GM12878 (cell line): ENCODE results near the gene CCT6B. TPM values are rescaled to one million over a fixed set of nuclear protein-coding genes. Genes with fewer than 3 reads are reported as not detected.

Experiments
- ATAC-seq: fragments of 200-7000 bp; cut with Tn5 transposase; 3 replicates; pipeline ENCODE4 v1.9.1; 2020; ENCODE audit warnings: mild to moderate bottlenecking, moderate library complexity
- BruUV-seq: library from RNA; stranded (reverse); fragments of 400-500 nt; replicated peaks from 2 replicates; lab custom pipeline; 2021; lab: Mats Ljungman, UMichigan
- CTCF ChIA-PET: fragments of 300-600 bp; sonication (Branson Sonifier 250); formaldehyde crosslinking; extraction: SDS; loops from one replicate; lab custom pipeline; 2021; ENCODE audit warnings: inconsistent platforms; lab: Yijun Ruan, JAX
- POLR2A ChIA-PET: fragments of 350-600 bp; formaldehyde crosslinking; extraction: SDS; loops from one replicate; lab custom pipeline; 2021; ENCODE audit warnings: inconsistent platforms; lab: Charles Lee
- RAD21 ChIA-PET: fragments of 300-600 bp; sonication (Branson Sonifier 250); formaldehyde crosslinking; loops from one replicate; lab custom pipeline; 2023; ENCODE audit warnings: antibody characterized with exemption; ENCODE audit not compliant: unreplicated experiment; lab: Charles Lee
- SMC1A ChIA-PET: fragments of 300-600 bp; sonication (Branson Sonifier 250); formaldehyde crosslinking; loops from one replicate; lab custom pipeline; 2023; ENCODE audit not compliant: unreplicated experiment, uncharacterized antibody; lab: Charles Lee
- DNase-seq: peaks from one replicate; pipeline ENCODE4 v3.0.0-alpha.2; 2011; ENCODE audit warnings: low read depth, low spot score
- FAIRE-seq: peaks from 3 replicates; lab custom pipeline; 2011; peaks lifted over from hg19 to GRCh38; lab: Jason Lieb, UNC
- H2AFZ ChIP-seq: 2 replicates; pipeline ENCODE4 v1.6.0; 2011; ENCODE audit warnings: low read depth, low read length, control low read depth; ENCODE audit not compliant: control insufficient read depth
- H3K27ac ChIP-seq: 2 replicates; pipeline ENCODE4 v1.5.1; 2011; ENCODE audit warnings: control low read depth; ENCODE audit not compliant: control insufficient read depth, insufficient read depth
- H3K27me3 ChIP-seq, 2 experiments: replicated peaks in 1 of 2; 2 replicates each; pipeline versions ENCODE4 v1.6.0 to v1.6.1; 2011; ENCODE audit warnings: low read length in 1 of 2; ENCODE audit not compliant: control insufficient read depth in 2 of 2, insufficient read depth in 2 of 2
- H3K36me3 ChIP-seq, 2 experiments: 2 replicates each; pipeline ENCODE4 v1.5.1; 2011; ENCODE audit warnings: low read length in 1 of 2; ENCODE audit not compliant: control insufficient read depth in 2 of 2, insufficient read depth in 2 of 2
- H3K4me1 ChIP-seq: 2 replicates; pipeline ENCODE4 v1.6.1; 2011; ENCODE audit warnings: mild to moderate bottlenecking, low read length, moderate library complexity, mixed read lengths; ENCODE audit not compliant: control insufficient read depth, insufficient read depth
- H3K4me2 ChIP-seq: 2 replicates; pipeline ENCODE4 v1.6.0; 2011; ENCODE audit warnings: control low read depth; ENCODE audit not compliant: control insufficient read depth, insufficient read depth
- H3K4me3 ChIP-seq: fragments of 200-600 bp; sonication (generic); 2 replicates; pipeline ENCODE4 v1.5.1; 2016
- H3K79me2 ChIP-seq: 2 replicates; pipeline ENCODE4 v1.6.0; 2011; ENCODE audit warnings: low read length; ENCODE audit not compliant: control insufficient read depth, insufficient read depth
- H3K9ac ChIP-seq: 2 replicates; pipeline ENCODE4 v1.8.0; 2011; ENCODE audit warnings: low read length, control low read depth, mixed read lengths; ENCODE audit not compliant: control insufficient read depth, insufficient read depth
- H3K9me3 ChIP-seq: replicated peaks from 3 replicates; pipeline ENCODE4 v1.5.1; 2011; ENCODE audit warnings: mild to moderate bottlenecking, low read length; ENCODE audit not compliant: control insufficient read depth, insufficient read depth
- H4K20me1 ChIP-seq: 2 replicates; pipeline ENCODE4 v1.6.0; 2011; ENCODE audit not compliant: control insufficient read depth, insufficient read depth
- BMI1 ChIP-seq: fragments of 450-650 bp; IDR thresholded peaks from 2 replicates; pipeline ENCODE4 v1.6.1; 2016; ENCODE audit warnings: mild to moderate bottlenecking, moderate library complexity, borderline replicate concordance
- CHD2 ChIP-seq: IDR thresholded peaks from 2 replicates; pipeline ENCODE4 v1.6.1; 2011; ENCODE audit warnings: low read depth, low read length, improper control_type of control experiment, borderline replicate concordance
- EED ChIP-seq: sonication (generic); IDR thresholded peaks from 2 replicates; pipeline ENCODE4 v1.6.1; 2016; ENCODE audit warnings: antibody characterized with exemption, low read depth
- HDGF ChIP-seq: fragments of 450-650 bp; IDR thresholded peaks from 2 replicates; pipeline ENCODE4 v1.6.1; 2016; ENCODE audit warnings: antibody characterized with exemption
- KDM1A ChIP-seq: fragments of 200-600 bp; sonication (generic); IDR thresholded peaks from 2 replicates; pipeline ENCODE4 v1.6.1; 2016; ENCODE audit warnings: borderline replicate concordance
- KLF5 ChIP-seq: fragments of 450-650 bp; IDR thresholded peaks from 2 replicates; pipeline ENCODE4 v1.6.1; 2014; ENCODE audit warnings: mild to moderate bottlenecking; ENCODE audit not compliant: partially characterized antibody
- MTA2 ChIP-seq: fragments of 450-650 bp; IDR thresholded peaks from 2 replicates; pipeline ENCODE4 v1.6.1; 2016; ENCODE audit warnings: low read depth, mild to moderate bottlenecking, moderate library complexity
- MTA3 ChIP-seq: IDR thresholded peaks from 2 replicates; pipeline ENCODE4 v1.6.1; 2012; ENCODE audit warnings: low read length, inconsistent platforms, borderline replicate concordance
- PAX5 ChIP-seq: IDR thresholded peaks from 2 replicates; pipeline ENCODE4 v1.6.1; 2011; ENCODE audit warnings: low read depth, low read length, borderline replicate concordance
- STAT1 ChIP-seq: fragments of 450-650 bp; conservative IDR thresholded peaks from 2 replicates; pipeline ENCODE4 v1.6.1; 2014; ENCODE audit warnings: antibody characterized with exemption, mild to moderate bottlenecking
- SUZ12 ChIP-seq: fragments of 200-600 bp; sonication (generic); IDR thresholded peaks from one replicate; pipeline ENCODE4 v1.6.1; 2018; ENCODE audit warnings: antibody characterized with exemption, mild to moderate bottlenecking; ENCODE audit not compliant: unreplicated experiment
- ZNF207 ChIP-seq: fragments of 450-650 bp; IDR thresholded peaks from 2 replicates; pipeline ENCODE4 v1.6.1; 2014; ENCODE audit warnings: antibody characterized with exemption, mild to moderate bottlenecking, borderline replicate concordance
- WGBS: methylation state at CpG from one replicate; pipeline ENCODE4 v1.1.6; 2016; ENCODE audit warnings: low lambda C conversion rate; ENCODE audit not compliant: insufficient replicate concordance, insufficient coverage; ENCODE audit errors: missing lambda C conversion rate; 5-methylcytosine and 5-hydroxymethylcytosine counted together
- in situ Hi-C: fragments of 300-500 bp; cut with MboI; formaldehyde crosslinking; loops from 9 replicates; pipeline ENCODE4 v1.14.3; 2018; ENCODE audit warnings: mixed read lengths
- intact Hi-C: fragments of 100-400 bp; cut with micrococcal nuclease; formaldehyde crosslinking; loops from one replicate; pipeline ENCODE4 v1.14.2; 2022; ENCODE audit not compliant: unreplicated experiment
- polyA plus RNA-seq, 11 experiments: library from polyadenylated mRNA; depleted of rRNA in 4 of 11; unstranded in 6 of 11; stranded (reverse) in 5 of 11; fragments of >200 nt; fragmentation: Nextera tagmentation in 4 of 11; fragmentation: Illumina TruSeq in 1 of 11; extraction: Ambion mirVana in 4 of 11; extraction: Trizol in 1 of 11; gene quantifications; 1 replicate in 1 of 11; 2 replicates in 10 of 11; pipeline versions ENCODE4 v1.2.1 to v1.2.3, GENCODE V29; 2011 to 2016; ENCODE audit warnings: inconsistent platforms in 2 of 11, missing spikeins in 2 of 11, low read depth in 1 of 11
- total RNA-seq, 4 experiments: library from RNA; depleted of rRNA in 3 of 4; stranded (reverse); fragments of >200 nt in 3 of 4; fragmentation: Illumina TruSeq in 1 of 4; extraction: Trizol in 1 of 4; gene quantifications; 2 replicates each; pipeline versions ENCODE4 v1.2.1 to v1.2.3, GENCODE V29; 2013 to 2021
- TF ChIP-seq, protein P1 (sequence below): IDR thresholded peaks from 2 replicates; pipeline ENCODE4 v1.6.1; 2011; ENCODE audit warnings: mild to moderate bottlenecking, low read depth, low read length, moderate library complexity; ENCODE audit not compliant: insufficient replicate concordance
- TF ChIP-seq, protein P2 (sequence below): fragments of 450-650 bp; formaldehyde crosslinking; IDR thresholded peaks from 2 replicates; pipeline ENCODE4 v1.4.0; 2020; ENCODE audit warnings: mild to moderate bottlenecking, moderate library complexity
- TF ChIP-seq, protein P3 (sequence below), 3 experiments: IDR thresholded peaks in 2 of 3; conservative IDR thresholded peaks in 1 of 3; 2 replicates each; pipeline ENCODE4 v1.5.1; 2011; ENCODE audit warnings: low read depth in 3 of 3, low read length in 3 of 3, mild to moderate bottlenecking in 3 of 3, control low read depth in 2 of 3, moderate library complexity in 2 of 3, inconsistent platforms in 1 of 3, mixed read lengths in 1 of 3; ENCODE audit not compliant: control insufficient read depth in 2 of 3, insufficient read depth in 1 of 3; ENCODE audit errors: extremely low read depth in 1 of 3

CCT6B gene
- total and polyA plus RNA-seq, 10 of the 15 experiments (the other 5 are each of a cell fraction or from before 2014, with no cell fraction given) = 1.6 to 6.1 (median 2.6) TPM

DNA sequence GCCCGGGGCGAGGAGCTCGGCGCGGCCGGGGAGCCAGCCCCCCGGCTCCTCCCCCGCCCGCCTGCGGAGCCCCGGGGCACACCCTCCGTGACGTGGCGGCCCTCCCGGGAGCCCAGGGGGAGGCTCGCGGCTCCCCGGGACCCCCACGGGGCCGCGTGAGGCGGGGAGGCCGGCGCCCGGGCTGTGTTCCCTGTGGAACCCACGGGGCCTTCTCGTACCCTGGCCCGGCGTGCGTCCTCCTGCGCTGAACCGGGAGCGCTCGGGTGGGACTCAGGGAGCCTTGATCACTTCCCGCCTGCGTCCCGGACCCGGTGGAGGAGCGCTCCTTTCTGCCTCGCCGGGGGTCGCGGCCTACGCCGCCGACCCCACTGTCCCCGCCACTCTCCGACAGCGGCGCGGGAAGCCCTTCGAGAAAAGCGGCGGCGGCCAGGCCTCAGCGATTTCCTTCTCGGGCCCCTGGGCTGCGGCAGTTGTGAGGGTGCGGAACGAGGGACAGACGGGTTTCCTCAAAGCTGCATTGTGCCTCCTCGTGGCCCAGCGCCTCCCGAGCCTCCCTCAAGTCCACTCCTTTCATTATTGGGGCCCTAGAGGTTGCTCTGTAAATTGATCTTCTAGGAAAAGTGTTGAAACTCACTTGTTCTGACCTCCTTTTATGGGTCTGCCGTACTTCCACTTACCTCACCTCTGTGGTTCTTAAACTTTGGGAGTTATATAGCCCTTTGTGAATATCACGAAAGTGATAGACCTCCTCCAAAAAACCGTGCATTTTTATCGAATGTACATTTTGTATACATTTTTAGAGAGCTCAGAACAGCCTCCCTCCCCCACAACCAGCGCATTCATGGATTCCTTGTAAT, 19.6 kb upstream of the CCT6B start:
- peak; percentile 27 for DNase-seq
- Histone ChIP-seq H4K20me1 (no peaks in the 10 kb centered on the region), H3K4me2 (peak overlapping the region; percentile 86), H2AFZ (peak overlapping the region; percentile 77), H3K4me1 (peaks cover 12% of the 10 kb centered on the region), H3K9me3 (no peaks in the 10 kb centered on the region), H3K4me3 (peak overlapping the region; percentile 89), H3K27ac (peak overlapping the region; percentile 85), H3K27me3 (no peaks in the 10 kb centered on the region), H3K36me3 (peaks cover 0 to 4% of the 10 kb centered on the region in 2 experiments; a peak in 1 of 4 replicates), H3K9ac (peak overlapping the region; percentile 89), H3K79me2 (peaks cover 22% of the 10 kb centered on the region)
- in situ Hi-C loops = no loop called here
- BruUV-seq = no TSS peak
- ATAC-seq = peak; percentile 89
- WGBS = 1% methylated on average over 57 of the region's 69 CpGs
- intact Hi-C loops = loop anchor here (5.0 to 10.0 kb wide), 3 partner anchors 106 to 556 kb away; partner anchors contain the start of gene RAD51D
- no peak for FAIRE-seq
- ChIA-PET RAD21 (interaction anchor here (0.7 to 2.4 kb wide), 9 partner anchors 38 to 438 kb away, joined by 3 to 17 read pairs (median 4); partner anchors contain the start of gene RFFL), CTCF (interaction anchor here (0.6 to 3.9 kb wide), 11 partner anchors 10 to 212 kb away, joined by 3 to 16 read pairs (median 4); partner anchors contain the start of genes CCT6B and ZNF830), POLR2A (interaction anchor here (1.1 to 2.5 kb wide), 5 partner anchors 10 to 138 kb away, joined by 4 to 8 read pairs (median 6); partner anchors contain the start of genes CCT6B, RAD51D and ZNF830), SMC1A (interaction anchor here (0.6 to 2.6 kb wide), 11 partner anchors 10 to 557 kb away, joined by 3 to 20 read pairs (median 3); partner anchors contain the start of gene SLFN12L)
- TF ChIP-seq KDM1A (no peak), SUZ12 (no peak), STAT1 (no peak), CHD2 (no peak), PAX5 (no peak), MTA3 (no peak), ZNF207 (no peak; the same call in 1 of the 2 replicates), KLF5 (no peak), EED (0 out of 2 replicates have a peak, but pooled peaks have one; percentile 45), MTA2 (no peak), BMI1 (no peak), HDGF (0 out of 2 replicates have a peak, but pooled peaks have one; percentile 53)
- TF ChIP-seq, protein P1, sequence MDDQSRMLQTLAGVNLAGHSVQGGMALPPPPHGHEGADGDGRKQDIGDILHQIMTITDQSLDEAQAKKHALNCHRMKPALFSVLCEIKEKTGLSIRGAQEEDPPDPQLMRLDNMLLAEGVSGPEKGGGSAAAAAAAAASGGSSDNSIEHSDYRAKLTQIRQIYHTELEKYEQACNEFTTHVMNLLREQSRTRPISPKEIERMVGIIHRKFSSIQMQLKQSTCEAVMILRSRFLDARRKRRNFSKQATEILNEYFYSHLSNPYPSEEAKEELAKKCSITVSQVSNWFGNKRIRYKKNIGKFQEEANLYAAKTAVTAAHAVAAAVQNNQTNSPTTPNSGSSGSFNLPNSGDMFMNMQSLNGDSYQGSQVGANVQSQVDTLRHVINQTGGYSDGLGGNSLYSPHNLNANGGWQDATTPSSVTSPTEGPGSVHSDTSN = no peak
- TF ChIP-seq, protein P2, sequence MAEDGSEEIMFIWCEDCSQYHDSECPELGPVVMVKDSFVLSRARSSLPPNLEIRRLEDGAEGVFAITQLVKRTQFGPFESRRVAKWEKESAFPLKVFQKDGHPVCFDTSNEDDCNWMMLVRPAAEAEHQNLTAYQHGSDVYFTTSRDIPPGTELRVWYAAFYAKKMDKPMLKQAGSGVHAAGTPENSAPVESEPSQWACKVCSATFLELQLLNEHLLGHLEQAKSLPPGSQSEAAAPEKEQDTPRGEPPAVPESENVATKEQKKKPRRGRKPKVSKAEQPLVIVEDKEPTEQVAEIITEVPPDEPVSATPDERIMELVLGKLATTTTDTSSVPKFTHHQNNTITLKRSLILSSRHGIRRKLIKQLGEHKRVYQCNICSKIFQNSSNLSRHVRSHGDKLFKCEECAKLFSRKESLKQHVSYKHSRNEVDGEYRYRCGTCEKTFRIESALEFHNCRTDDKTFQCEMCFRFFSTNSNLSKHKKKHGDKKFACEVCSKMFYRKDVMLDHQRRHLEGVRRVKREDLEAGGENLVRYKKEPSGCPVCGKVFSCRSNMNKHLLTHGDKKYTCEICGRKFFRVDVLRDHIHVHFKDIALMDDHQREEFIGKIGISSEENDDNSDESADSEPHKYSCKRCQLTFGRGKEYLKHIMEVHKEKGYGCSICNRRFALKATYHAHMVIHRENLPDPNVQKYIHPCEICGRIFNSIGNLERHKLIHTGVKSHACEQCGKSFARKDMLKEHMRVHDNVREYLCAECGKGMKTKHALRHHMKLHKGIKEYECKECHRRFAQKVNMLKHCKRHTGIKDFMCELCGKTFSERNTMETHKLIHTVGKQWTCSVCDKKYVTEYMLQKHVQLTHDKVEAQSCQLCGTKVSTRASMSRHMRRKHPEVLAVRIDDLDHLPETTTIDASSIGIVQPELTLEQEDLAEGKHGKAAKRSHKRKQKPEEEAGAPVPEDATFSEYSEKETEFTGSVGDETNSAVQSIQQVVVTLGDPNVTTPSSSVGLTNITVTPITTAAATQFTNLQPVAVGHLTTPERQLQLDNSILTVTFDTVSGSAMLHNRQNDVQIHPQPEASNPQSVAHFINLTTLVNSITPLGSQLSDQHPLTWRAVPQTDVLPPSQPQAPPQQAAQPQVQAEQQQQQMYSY = no peak
- TF ChIP-seq, protein P3, sequence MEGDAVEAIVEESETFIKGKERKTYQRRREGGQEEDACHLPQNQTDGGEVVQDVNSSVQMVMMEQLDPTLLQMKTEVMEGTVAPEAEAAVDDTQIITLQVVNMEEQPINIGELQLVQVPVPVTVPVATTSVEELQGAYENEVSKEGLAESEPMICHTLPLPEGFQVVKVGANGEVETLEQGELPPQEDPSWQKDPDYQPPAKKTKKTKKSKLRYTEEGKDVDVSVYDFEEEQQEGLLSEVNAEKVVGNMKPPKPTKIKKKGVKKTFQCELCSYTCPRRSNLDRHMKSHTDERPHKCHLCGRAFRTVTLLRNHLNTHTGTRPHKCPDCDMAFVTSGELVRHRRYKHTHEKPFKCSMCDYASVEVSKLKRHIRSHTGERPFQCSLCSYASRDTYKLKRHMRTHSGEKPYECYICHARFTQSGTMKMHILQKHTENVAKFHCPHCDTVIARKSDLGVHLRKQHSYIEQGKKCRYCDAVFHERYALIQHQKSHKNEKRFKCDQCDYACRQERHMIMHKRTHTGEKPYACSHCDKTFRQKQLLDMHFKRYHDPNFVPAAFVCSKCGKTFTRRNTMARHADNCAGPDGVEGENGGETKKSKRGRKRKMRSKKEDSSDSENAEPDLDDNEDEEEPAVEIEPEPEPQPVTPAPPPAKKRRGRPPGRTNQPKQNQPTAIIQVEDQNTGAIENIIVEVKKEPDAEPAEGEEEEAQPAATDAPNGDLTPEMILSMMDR (IDR thresholded peaks at IDR 0.05 in 2 of 3, conservative IDR thresholded peaks at IDR 0.05 in 1 of 3; ENCODE audit: control insufficient read depth in 2 of 3, extremely low read depth in 1 of 3, insufficient read depth in 1 of 3, low read depth in 3 of 3, low read length in 3 of 3) = peak; percentile 18 to 34 (median 26); a peak in 2 of 6 replicates
